GM18517 (cell line): ENCODE data around the gene SERINC2.
"Not testable (repeated sequence)": the region's sequence is repeated elsewhere in the genome, so short reads cannot be mapped to it uniquely, and the experiment has no call there.

ENCODE experiments used
- ATAC-seq: cut with Tn5 transposase; IDR thresholded peaks from one replicate; pipeline ENCODE4 v1.9.1; 2021; ENCODE audit warnings: mild to moderate bottlenecking, moderate library complexity; ENCODE audit not compliant: unreplicated experiment

The SERINC2 gene

DNA sequence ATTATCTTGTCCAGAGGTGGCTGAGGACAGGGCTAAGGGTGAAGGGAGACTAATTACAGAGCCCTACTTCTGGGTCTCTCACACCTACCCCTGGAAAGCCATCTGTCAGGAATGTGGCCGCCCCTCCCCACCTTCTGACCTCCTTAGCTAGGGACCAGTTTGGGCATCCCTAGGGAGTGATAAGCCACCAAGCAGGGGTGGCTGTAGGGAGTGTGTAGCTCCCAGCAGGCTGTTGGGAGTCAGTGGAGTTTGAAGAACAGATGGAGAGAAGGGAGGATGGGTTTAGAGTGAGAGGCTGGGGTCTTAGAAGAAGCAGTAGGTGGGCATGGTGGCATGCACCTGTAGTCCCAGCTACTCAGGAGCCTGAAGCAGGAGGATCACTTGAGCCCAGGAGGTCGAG is 808 bp upstream of the SERINC2 start:
- ATAC-seq = no peak

DNA sequence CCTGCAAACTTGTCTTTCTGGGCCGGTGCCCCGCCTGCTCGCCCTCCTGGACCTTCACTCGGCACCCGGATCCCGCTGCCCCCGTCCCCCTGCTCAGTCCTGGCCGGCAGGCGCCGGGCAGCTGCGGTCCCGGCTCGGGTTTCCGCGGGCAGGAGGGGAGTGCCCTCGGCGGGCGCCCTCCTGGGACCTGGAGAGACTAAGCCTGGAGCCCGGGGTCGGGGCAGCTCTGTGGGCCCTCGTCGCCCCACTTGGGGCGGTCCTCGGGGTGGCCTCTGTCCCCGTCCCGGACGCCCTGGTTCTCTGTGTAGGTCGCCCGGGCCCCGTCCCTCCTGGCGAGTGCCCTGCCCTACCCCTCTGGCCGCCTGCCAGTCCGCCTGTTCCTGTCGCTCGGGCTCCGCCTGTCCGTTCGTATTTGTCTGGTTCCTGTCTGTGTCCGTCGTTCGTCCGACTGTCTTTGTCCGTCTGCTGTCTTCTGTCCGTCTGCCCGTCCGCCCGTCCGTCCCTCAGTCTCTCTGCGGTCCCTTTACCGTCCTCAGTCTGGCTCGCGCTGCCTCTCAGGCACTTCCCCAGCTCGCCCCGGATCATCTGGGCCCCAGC is 490 bp downstream of the SERINC2 start:
- no peak for ATAC-seq

DNA sequence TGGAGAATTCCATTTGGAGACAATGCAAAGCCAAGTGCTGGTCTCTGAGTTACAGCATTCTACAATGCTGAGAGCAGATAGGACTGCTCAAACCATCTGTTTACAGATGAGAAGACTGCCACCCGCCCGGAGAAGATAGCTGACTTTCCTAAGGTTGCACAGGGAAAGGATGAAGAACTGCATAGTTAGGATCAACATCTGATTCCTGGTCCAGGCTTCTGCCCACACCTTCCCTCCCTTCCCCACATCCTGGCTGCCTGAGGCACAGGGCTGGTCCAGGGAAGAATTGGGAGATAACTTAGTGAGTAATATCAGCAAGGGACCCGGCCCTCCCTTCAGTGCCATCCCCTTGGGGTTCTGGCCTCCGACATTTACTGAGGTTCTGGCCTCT is 2.0 kb downstream of the SERINC2 start:
- no peak for ATAC-seq

DNA sequence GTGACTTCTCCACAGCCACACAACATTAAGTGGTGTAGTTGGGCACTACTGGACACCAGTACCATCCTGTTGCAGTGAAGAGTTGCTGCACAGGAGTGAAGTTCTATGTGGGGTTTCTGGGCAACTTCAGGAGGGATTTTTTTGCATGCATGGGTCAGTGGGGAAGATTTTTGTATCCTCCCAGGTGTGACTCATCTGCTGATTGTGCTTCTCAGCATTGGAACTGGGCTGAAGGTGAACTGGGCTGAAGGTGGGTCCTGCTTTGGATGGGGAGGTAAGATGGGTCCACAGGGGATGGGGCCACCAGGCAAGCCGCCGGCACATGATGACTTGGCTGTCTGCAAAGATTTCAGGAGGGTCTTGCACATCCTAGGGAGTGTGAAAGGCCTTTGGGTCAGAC is 2.6 kb downstream of the SERINC2 start:
- no peak for ATAC-seq

DNA sequence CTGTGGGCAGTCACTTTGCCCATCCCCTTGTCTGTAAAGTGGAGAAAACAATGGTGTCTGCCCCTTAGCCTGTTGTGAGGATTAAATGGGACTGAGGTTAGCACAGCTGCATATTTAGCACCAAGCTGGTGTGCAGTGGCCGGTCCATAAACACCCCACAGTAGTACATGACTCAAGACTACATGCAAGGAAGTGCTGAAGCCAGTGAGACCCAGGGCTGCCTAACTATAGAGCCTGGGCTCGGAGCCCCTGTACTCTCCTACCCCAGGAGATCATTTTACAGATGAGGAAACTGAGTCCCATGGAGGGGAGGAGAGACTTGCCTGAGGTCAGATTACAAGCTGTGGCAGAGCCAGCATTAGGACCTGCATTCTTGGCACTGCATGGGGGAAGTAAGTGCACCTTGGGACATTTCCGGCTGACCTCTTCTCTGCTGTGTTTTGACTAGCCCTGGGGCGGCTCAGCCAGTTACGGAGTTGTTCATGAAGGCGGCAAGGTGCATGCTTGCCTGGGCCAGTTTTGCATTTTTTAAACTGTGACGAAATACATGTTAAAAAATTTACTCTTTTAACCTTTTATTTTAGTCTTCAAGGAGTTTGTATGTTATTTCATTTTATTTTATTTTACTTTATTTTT is 3.2 kb downstream of the SERINC2 start:
- ATAC-seq = no peak

DNA sequence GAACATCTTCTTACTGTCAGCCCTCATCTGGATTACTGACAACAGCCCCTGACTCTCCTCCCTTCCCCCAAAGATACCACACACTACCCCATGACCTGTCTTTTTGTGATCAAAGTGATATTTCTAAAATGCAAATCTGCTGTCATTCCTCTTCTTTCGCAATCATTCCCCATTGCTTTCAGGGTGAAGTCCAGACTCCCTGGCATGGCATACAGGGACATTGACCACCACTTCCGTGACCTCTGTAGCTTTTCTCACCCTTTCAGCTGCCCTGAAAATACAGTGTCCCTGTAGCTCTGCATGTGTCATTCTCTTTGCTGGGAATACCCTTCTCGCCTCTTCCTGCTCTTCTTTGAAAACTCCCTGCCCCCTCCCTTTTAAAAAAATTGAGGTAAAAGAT is 4.1 kb downstream of the SERINC2 start:
- no peak for ATAC-seq

DNA sequence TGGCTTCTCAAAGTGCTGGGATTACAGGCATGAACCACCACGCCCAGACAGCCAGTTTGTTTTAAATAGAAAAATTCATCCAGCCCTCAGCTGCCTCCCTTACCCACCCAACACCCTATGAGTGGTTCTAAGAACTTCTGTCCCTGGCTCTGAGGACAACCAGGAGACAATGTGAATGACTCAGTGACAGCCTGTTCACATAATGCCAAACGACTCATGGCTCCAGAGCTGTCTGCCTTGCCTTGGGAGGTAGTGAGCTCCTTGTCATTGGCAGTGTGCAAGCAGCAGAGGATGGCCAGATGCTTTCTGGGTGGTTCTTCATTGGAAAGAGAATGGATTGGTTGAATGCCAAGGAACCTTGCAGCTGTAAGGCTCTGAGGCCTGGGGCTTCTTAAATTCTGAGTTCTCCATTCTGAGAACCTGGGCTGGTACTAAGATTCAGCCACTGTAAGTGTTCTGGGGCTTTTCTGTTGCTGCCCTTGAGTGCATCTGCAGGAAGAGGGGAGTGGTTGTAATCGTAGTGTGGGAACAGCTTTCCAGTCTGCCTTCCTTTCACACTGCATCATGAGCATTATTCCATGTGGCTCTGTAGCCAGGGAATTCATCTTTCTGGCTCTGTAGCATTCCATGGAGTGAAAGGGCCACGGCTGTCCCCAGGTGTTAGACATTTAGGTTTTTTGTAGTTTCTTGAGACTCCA is 5.8 kb downstream of the SERINC2 start:
- ATAC-seq = no peak

DNA sequence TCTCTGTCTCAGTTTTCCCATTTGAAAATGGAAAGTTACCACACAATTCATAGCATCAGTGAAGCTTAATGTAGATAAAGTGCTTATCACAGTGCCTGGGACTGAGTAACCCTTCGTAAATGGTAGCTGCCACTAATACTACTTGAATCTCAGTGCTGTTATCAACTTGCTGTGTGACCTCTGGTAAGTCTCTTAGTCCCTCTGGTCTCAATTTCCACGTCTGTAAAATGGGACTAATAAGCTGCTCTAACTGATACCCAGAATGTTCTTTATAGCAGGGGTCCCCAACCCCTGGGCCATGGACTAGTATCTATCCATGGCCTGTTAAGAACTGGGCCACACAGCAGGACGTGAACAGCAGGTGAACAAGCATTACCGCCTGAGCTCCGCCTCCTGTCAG is 7.7 kb downstream of the SERINC2 start:
- ATAC-seq = no peak

DNA sequence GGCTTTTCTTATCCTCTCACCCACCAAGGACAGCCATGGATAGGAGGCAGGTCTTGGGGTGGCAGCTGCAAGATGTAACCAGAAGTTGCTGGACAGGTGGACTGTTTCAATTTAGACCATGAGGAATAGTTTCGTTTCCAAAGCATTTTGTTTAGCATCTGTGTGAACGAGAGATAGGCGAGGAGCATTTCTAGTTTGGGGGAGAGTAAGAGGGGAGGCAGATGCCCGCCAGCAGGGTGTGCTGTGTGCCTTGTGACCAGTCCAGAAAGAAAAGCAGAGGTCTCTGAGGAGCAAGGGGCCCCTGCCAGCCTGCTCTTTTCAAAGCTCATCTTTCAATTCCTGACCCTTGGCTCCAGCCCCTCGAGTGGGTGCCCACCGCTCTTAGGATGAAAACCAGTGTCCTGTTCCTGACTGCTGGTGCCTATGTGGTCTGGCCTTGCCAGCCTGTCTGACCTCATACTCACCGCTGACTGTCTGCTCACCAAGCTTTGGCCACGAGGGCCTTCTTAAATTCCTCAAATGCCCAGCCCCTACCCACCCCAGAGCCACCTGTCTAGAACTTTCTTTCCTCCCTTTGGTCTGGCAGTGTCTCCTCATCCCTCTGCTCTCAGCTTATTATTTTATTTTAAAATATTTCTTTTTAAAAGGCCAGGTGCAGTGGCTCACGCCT is 8.5 kb downstream of the SERINC2 start:
- no peak for ATAC-seq

DNA sequence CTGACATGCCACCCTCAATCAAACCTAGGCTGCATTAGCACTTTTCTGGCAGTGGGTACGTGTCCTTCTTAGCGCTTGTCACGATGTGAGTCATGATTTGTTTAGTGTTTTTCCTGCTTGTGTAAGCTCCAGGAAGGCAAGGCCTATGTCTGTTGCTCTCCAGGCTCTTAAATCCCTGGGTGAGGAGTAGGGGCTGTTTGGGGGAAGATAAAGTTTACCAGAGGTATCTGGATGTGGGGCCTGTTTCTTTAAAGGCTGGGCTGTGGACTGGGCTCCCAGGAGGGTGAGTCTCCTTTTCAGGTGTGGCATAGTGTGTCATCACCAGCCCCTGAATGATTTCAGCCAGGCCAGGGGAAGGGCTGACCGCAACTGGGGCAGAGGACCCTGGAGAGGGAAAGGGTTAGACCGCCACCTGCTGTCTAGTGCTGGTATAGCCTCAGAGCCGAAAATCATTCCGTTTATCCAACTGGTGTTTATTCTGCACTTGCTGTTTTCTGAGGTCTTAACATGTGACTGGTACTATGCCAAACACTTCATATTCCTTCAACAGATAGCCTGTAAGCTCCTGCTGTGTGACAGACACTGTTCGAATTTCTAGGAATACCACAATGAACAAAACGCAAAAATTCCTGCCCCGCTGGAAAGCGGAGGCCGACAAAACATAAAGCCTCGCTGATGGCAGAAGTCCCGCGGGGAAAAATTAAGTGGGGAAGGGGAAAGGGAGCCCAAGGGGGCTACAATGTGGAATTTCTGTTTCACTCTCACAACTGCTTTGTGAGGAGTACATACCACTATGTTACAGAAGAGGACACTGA is 9.7 kb downstream of the SERINC2 start:
- no peak for ATAC-seq

DNA sequence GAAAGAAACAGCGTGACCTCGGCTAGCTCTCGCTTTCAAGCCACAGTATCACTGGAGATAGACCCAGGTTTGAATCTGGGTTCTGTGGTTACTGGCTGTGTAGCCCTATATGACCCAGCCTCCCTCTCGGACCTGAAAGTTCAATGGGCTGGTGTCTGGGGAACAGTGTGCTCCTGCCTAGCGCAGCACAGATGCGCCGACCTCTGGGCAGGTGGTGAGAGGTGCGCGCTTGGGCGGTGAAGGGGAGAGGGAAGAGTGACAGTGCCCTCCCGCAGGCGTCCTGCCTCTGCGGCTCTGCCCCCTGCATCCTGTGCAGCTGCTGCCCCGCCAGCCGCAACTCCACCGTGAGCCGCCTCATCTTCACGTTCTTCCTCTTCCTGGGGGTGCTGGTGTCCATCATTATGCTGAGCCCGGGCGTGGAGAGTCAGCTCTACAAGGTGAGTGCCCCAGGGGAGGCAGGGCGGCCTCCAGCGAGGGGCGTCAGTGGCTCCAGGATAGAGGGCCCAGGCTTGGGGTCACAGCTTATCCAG is 10.5 kb downstream of the SERINC2 start:
- peak; percentile 86 for ATAC-seq

DNA sequence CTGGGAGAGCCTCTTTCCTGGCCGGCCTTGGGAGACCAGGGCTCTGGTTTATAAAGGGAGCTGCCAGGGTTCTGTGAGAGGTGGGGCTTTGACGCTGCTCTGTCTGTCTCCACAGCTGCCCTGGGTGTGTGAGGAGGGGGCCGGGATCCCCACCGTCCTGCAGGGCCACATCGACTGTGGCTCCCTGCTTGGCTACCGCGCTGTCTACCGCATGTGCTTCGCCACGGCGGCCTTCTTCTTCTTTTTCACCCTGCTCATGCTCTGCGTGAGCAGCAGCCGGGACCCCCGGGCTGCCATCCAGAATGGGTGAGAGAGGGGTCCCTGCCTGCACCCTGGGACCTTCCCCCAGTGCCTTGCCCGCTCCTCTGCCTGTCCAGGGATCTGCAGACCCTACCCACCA is 11.6 kb downstream of the SERINC2 start:
- no peak for ATAC-seq

DNA sequence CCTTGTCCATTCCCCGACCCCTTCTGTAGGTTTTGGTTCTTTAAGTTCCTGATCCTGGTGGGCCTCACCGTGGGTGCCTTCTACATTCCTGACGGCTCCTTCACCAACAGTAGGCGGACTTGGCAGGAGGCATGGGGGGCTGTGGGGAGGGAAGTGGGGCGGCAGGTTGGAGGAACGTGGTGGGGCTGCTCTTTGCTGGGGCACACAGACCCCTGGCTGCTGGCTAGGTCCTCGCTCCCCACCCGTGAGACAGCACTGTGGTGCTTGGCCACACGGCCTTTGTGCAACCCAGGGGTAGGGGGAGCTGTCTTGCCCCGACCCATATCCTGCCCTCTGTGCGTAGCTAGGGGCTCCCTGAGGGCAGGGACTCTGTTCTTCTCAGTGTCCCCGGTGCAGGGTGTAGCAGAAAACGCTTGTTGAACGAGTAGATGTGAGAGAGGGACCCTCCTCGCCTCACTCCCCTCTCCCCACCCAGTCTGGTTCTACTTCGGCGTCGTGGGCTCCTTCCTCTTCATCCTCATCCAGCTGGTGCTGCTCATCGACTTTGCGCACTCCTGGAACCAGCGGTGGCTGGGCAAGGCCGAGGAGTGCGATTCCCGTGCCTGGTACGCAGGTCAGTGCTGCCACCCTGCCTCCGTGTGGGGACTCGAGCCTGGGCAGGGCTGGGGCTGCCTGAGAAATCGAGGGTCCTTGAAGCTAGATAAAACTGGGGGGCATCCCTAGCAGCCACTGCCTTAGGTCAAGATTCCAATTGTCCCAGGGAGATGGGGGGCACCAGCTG is 12.5 kb downstream of the SERINC2 start:
- no peak for ATAC-seq

DNA sequence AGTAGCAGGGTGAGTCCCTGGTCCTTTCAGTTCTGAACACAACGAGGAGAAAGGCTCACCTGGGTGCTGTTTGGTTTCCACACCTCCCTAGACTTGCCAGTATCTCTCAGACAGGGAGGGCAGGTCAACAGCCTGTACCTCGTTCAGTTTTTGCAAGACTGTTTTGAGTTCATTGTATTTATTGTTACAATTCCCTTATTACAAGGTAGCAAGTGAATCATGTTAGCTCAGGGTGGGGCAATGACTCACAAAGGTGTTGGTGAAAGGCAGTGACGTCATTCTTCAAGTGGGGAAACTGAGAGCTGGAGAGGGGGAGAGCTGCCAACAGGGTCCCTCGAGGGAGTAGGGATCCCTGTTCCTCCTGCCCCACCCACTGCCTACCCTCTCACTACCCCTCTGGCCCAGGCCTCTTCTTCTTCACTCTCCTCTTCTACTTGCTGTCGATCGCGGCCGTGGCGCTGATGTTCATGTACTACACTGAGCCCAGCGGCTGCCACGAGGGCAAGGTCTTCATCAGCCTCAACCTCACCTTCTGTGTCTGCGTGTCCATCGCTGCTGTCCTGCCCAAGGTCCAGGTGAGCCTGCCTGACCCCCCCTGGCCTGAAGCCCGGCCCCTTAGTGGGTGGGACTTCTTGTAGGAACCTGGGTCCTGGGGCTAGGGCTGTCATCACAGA is 13.4 kb downstream of the SERINC2 start:
- no peak for ATAC-seq

DNA sequence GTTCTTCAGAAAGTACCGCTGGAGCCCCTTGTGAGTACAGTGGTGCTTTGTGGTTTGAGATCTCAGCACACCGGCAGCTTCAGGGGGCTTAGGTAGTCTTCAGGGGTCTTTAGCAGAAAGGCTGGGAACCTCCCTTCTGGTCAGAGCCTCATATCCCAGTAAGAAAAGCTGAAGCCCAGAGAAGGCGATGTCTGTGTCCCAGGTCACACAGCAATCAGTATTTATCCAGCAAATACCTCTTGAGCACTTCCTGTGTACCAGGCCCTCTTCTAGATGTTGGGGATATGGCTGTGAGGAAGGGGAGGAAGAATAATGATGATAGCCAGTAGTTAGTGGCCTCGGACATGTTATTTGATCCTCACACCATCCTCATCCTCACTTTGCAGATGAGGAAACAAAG is 14.3 kb downstream of the SERINC2 start:
- no peak for ATAC-seq

DNA sequence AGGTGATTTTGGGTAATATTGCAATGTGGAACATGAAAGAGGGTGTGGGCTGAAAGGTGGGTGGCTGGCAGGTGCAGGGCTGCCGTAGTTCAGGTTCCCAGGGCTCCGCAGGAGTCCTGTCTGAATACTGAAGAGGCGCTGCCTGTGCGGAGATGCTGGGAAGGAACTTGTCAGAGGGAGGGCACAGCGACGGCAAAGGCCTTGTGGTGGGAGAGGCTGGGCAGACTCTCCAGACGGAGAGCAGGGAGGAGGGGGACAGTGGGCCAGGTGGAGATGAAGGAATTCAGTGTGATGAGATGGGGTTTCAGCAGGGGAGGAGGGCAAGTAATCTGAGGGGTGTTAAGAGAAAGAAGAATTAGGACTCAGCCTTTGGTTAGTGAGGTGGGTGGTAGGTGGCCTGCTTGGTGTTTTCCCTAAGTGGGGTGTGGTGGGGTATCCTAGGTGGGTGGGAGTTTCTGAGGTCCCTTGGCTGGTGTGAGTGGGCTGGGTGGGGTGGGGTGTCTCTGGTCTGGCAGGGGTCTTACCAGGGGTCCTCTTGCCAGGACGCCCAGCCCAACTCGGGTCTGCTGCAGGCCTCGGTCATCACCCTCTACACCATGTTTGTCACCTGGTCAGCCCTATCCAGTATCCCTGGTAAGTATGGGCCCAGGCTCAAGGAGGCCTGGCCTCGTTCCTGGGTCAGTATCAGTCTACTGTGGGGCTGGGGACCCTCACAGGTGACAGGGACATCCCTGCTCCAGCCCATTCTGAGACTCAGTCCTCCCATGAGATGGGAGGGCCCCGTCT is 15.6 kb downstream of the SERINC2 start:
- no peak for ATAC-seq

DNA sequence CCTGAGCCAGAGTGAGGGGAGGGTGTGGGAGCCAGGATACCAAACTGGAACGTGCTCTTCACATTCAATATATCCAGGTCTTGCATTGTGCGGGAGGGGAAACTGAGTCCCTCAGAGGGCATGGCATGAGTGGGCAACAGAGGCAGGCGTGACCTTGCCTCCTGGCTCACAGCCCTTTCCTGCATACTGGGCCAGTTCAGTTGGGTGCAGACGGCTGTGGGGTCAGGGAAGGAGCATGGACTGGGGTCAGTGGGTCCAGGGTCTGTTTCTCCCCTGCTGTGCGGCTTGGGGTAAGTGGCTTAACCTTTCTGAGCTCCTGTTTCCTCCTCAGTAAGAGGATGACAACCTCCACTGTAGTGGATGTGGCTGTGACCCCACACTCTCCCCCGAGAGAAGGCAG is 16.6 kb downstream of the SERINC2 start:
- no peak for ATAC-seq

DNA sequence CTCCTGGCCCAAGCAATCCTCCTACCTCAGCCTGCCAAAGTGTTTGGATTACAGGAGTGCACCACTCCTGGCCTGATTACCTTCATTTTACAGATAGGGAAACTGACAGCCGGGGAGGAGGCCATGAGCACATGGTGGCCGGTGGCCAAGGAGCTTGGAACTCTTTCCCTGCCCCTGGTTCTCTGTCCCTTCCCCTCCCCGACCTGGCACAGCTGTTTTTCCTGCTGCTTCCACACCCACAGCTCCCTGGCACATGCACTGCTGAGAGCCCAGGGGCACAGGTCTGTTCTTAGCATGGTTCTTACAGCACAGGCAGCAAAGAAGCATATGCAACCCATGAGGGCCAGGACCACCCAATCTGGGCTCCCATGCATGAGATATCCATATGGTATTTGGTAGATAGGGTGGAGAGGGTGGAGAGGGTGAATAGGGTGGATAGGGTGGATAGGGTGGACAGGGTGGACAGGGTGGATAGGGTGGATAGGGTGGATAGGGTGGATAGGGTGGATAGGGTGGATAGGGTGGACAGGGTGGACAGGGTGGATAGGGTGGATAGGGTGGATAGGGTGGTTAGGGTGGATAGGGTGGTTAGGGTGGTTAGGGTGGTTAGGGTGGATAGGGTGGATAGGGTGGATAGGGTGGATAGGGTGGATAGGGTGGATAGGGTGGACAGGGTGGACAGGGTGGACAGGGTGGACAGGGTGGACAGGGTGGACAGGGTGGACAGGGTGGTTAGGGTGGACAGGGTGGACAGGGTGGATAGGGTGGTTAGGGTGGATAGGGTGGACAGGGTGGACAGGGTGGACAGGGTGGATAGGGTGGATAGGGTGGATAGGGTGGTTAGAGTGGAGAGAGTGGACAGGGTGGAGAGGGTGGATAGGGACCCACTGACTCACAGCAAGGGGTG is 18.6 kb downstream of the SERINC2 start:
- ATAC-seq = not testable (repeated sequence)
